ENCODE data around the gene ATP6V1G3.

GRCh38 chr1:198575292-198575691 is 34.8 kb upstream of the ATP6V1G3 start:
- TF ChIP-seq, protein P1, sequence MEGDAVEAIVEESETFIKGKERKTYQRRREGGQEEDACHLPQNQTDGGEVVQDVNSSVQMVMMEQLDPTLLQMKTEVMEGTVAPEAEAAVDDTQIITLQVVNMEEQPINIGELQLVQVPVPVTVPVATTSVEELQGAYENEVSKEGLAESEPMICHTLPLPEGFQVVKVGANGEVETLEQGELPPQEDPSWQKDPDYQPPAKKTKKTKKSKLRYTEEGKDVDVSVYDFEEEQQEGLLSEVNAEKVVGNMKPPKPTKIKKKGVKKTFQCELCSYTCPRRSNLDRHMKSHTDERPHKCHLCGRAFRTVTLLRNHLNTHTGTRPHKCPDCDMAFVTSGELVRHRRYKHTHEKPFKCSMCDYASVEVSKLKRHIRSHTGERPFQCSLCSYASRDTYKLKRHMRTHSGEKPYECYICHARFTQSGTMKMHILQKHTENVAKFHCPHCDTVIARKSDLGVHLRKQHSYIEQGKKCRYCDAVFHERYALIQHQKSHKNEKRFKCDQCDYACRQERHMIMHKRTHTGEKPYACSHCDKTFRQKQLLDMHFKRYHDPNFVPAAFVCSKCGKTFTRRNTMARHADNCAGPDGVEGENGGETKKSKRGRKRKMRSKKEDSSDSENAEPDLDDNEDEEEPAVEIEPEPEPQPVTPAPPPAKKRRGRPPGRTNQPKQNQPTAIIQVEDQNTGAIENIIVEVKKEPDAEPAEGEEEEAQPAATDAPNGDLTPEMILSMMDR (IDR thresholded peaks at IDR 0.05) = no peak
- TF ChIP-seq POLR2AphosphoS5 (IDR thresholded peaks at IDR 0.05; ENCODE audit: insufficient read depth in 1 of 2, low read depth in 1 of 2) = no peak
